Measurements from ENCODE around the gene E2F2. TPM values are rescaled to one million over a fixed set of nuclear protein-coding genes. Genes with fewer than 3 reads are reported as not detected.

E2F2 gene
- total RNA-seq, 2 experiments from 2014 or later = 24.4 to 26.0 TPM

GRCh38 chr1:23481904-23482303, 49.1 kb downstream of the E2F2 start:
- POLR2A ChIA-PET = no interaction called here
- CTCF ChIA-PET = interaction anchor here (5.6 kb wide), 1 partner anchor 15 kb away, joined by 32 read pairs; no protein-coding TSS in a partner anchor

DNA sequence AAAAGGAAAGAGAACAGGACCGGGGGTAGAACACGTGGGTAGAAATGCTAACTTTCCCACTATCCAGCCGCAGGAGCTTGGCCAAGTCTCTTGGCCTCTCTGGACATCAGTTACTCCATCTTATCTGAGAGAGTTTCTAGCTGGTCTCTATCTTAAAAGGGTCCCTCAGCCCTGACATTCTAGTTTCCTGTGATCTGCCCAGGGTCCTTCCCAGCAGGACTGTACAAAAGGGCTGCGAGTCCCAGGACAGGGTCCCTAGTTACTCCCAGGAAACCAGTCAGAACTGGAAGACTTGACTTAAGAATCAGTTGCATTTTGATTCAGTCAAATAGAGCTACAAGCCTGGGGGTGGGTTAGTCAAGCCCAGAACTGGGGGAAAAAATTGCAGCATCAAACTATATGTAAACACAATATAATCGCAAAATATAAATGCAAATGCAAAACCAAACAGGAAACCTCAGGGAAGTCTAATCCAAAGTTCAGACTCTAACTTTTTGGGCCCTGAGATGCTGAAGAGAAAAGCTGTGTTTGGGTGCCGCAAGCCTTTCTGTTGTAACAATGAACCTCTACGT, 49.9 kb downstream of the E2F2 start:
- POLR2A ChIA-PET = no interaction called here

DNA sequence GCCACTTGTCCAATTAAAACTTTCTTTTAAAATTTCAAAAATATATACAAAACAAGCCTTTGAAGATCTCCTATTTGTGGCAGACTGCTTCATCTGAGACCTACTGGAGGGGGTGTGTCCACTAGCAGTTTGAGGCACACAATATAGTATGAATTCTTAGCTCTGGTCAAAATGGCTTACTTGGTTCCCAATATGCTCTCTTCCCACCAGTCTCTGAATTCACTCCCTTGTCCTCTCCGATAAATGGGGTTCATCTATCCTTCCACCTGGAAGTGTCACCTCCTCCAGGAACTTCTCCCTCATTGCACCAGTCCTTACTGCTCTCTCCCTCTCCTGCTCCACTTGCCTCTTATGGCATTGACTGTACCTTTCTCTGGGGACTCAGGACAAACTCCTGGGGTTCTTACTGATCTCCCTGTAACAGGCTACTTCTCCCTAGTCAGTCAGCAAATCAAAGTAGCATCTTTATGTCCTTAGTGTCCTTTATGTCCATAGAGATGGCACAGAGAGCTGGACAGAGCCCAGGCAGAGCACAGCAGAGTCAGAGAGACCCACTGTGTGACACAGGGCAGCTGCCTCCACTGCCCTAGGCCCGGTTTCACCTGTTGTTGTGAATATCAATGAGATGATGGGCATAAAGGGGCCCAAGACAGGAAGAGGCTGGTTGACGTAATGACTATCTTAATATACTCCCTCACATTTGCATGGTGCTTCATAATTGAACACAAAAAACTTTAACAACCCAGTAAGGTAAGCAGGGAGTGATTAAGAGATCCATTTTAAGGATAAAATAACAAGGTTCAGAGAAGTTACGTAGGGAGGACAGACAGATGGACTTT, 50.6 kb downstream of the E2F2 start:
- POLR2A ChIA-PET = no interaction called here
- CTCF ChIA-PET = no interaction called here

More for the DNA sequence above, 49.9 kb downstream of the E2F2 start:
- CTCF ChIA-PET = no interaction called here

DNA sequence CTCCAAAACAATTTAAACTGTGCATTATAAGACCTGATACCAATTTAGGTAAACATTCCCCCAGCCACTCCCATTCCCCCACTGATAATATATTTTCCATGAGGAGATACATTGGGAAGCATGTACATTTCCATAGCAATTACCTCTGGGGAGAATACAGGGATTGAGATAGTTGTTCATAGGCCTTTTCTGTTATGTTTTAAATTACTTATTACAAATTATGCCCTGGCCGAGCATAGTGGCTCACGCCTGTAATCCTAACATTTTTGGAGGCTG, 51.4 kb downstream of the E2F2 start:
- ChIA-PET POLR2A (no interaction called here), CTCF (no interaction called here)

GRCh38 chr1:23478896-23479665, 52.0 kb downstream of the E2F2 start:
- CTCF ChIA-PET = no interaction called here

DNA sequence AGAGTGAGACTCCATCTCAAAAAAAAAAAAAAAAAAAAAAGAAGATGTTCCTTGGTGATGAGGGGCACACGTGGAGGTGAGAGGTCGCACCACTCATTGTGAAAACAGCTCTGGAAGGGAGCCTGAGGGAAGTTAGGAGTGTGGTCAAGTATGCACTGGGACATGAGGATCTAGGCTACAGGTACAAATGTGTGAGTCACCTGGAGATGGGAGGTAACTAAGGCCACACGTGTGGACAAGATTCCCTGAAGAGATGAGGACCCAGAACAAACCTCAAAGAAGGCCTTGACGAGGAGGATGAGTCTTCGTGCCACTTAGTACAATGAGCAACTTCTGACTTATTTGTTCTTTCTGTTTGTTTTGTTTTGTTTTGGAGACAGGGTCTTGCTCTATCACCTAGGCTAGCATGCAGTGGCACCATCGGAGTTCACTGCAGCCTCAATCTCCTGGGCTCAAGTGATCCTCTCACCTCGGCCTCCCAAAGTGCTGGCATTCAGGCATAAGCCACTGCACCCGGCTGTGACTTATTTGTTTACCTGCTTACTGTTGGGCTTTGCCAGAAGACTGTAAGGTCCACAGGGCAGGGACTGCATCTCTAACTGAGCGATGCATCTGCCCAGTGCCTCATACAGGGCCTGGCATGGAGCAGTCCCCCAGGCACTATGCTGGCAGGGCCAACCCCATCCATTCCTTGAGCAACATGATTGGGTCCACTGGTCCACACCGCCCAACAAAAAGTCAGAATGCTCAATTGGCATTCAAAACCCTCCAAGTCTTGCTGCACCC, 53.5 kb downstream of the E2F2 start:
- CTCF ChIA-PET = interaction anchor here (0.7 to 1.9 kb wide), 2 partner anchors 19 to 57 kb away, joined by 4 to 5 read pairs; no protein-coding TSS in a partner anchor
- POLR2A ChIA-PET = no interaction called here

More at GRCh38 chr1:23478896-23479665, 52.0 kb downstream of the E2F2 start:
- POLR2A ChIA-PET = no interaction called here

GRCh38 chr1:23475641-23476040, 55.4 kb downstream of the E2F2 start:
- ChIA-PET POLR2A (no interaction called here), CTCF (no interaction called here)

DNA sequence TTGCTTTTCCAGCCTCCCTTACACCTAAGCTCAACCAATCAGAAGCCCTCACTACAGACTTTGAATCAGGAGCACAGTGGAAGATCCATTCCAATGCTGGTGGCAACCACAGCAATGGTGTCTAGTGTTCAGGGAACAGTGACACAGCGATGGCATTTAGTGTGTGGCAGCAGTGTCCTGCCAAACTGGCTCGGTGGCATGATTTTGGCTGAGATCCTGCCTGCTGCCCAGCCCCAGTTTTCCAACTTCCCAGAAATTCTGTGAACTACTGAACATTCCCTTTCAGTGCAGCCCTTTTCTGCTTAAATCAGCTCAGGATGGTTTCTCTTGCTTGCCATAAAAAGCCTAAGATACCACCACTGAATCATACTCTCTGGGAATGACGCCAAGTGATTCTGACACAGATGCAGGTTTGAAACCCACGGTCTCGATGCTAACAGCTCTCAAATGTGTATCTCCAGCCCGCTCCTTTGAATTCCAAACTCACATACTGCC, 55.9 kb downstream of the E2F2 start:
- POLR2A ChIA-PET = no interaction called here
- CTCF ChIA-PET = no interaction called here

GRCh38 chr1:23473037-23473800, 57.8 kb downstream of the E2F2 start:
- CTCF ChIA-PET = no interaction called here
- POLR2A ChIA-PET = no interaction called here

- CTCF ChIA-PET = no interaction called here
- POLR2A ChIA-PET = no interaction called here
Observed at GRCh38 chr1:23472351-23473036, 58.5 kb downstream of the E2F2 start.

DNA sequence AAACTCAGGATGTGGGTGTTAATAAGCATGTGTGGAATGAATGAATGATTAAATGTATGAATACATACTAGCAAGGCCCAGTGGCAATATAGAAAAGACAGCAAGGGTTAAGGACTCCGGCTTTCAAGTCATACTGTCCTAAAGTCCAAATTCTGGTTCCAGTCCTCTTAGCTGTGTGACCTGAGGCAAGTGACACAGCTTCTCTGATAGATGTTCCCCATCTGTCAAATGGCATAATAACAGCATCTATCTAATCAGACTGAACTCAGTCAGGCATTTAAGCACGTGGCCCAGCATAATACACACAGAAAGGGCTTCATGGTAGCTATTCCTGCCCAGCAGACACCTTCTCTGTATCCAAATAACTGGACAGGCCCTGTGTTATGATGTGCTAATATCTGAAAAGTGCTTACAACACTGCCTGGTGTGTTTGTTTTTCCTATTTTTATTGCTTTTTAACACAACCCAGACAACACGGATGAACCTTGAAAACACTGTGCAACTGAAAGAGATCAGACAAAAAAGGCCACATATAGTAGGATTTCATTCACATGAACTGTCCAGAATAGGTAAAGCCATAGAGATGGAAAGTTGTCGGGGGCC, 59.5 kb downstream of the E2F2 start:
- ChIA-PET POLR2A (no interaction called here), CTCF (interaction anchor here (0.6 kb wide), 1 partner anchor 194 kb away, joined by 3 read pairs; no protein-coding TSS in a partner anchor)

DNA sequence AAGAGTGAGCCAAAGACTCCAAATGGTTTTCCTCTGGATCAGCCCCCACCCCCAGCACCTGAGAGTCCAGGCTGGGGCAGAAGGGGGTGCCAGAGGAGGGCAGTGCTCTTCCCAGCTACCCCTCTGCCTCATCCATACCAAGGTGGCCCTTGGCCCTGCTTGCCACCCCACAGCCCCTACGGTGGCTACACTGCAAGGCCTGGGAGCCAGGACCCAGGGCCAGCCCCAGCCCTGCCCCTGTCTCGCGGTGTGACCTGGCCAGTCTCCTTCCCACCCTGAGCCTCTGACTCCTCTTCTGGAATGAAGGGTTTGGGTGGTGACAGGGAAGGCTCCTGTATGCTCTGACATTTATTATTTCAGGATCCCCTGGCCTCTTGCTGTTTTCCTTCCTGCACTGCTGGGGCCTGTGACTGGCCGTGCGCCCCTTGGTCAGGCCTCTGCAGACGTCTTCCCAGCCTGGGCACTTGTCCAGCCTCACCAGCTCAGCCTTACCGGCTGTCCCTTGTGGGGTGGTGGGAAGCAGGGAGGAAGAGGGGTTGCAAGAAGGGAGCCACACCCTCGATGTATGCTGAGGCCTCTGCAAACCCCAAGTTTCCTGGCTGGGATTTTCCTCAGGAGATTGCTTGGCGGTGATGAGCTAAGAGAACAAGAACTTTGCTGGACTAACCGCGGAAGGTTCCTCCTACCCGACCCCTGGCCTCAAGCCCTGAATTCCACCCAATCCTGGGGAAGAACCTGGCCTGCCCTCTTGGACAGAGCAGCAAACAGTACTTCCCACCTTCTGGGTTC, 60.6 kb downstream of the E2F2 start:
- POLR2A ChIA-PET = interaction anchor here (0.5 kb wide), 1 partner anchor 31 kb away, joined by 4 read pairs; no protein-coding TSS in a partner anchor
- CTCF ChIA-PET = no interaction called here

DNA sequence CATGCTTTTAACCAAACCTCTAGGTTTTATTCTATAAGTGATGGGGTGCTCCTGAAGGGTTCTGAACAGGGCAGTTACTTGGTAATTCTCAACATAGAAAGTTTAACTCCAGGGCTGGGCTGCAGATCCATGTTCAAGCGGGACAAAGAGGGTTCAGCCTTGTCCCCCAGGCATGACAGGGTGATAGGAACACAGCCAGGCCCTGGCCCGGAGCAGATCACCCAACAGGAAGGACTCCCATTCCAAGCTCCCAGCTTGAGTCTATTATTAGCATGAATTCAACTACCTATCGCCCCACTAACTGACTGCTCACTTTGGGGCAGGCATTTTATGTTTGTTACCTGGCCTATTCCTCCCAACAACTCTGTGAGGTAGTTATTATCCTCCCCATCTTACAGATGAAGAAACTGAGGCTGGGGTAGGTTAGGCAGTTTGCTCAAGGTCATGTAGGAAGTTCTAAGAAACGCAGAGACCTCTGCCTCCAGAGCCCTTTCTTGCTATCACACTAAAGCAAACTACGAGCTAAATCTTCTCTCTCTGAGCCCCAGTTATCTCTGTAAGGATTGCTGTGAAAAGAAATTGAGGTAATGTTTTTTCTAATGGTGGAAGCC, 61.6 kb downstream of the E2F2 start:
- POLR2A ChIA-PET = no interaction called here
- CTCF ChIA-PET = interaction anchor here (0.8 kb wide), 1 partner anchor 66 kb away, joined by 3 read pairs; no protein-coding TSS in a partner anchor

- CTCF ChIA-PET = interaction anchor here (1.2 kb wide), 1 partner anchor 31 kb away, joined by 4 read pairs; no protein-coding TSS in a partner anchor
Observed at GRCh38 chr1:23466423-23466989, 64.5 kb downstream of the E2F2 start.

DNA sequence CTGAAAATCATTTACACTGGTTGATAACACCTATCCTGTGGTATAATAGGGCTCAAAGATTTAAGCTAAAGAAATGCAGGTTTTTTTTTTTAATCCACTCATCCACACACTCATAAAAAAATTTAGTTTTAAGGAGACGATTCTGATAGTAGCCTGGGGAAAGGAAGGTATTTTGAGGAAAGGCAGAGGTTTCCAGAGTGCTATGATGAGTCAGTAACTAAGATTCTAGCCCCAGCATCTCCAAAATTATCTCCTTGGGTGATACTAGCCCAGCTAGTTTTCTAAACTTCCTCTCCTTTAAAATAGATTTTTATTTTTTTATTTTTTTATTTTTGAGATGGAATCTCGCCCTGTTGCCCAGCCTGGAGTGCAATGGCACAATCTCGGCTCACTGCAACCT, 67.7 kb downstream of the E2F2 start:
- ChIA-PET POLR2A (no interaction called here), CTCF (no interaction called here)

More at GRCh38 chr1:23466423-23466989, 64.5 kb downstream of the E2F2 start:
- POLR2A ChIA-PET = no interaction called here

DNA sequence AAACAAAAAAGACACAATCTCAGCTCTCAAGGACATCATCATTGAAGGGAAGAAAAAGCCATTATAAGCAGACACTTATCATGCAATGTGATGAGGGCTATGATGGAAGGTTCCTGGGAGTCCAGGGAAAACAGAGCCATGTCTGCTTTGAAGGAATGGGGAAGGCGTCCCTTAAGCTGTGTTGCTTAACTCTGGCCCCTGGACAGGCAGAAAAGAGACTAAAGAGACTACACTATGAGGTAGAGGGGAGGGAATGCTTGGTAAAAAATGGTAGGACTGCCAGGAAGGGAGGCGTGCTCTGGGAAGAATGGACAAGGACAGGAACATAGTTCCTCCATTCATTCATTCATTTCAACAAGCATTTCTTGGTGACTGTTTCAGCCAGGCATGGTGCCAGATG, 68.3 kb downstream of the E2F2 start:
- CTCF ChIA-PET = no interaction called here

GRCh38 chr1:23461050-23461449, 70.0 kb downstream of the E2F2 start:
- ChIA-PET POLR2A (no interaction called here), CTCF (interaction anchor here (1.3 kb wide), 1 partner anchor 57 kb away, joined by 4 read pairs; no protein-coding TSS in a partner anchor)

More for the DNA sequence above, 68.3 kb downstream of the E2F2 start:
- POLR2A ChIA-PET = no interaction called here

All from activated CD8-positive, alpha-beta memory T cell treated with anti-CD3 and anti-CD28 coated beads for 36 hours (primary cell).